HG03045 (cell line): ENCODE data around the gene KCNQ1.

Experiments used
- ATAC-seq: cut with Tn5 transposase; IDR thresholded peaks from one replicate; pipeline ENCODE4 v1.9.1; 2021; ENCODE audit warnings: mild to moderate bottlenecking, moderate library complexity; ENCODE audit not compliant: unreplicated experiment

The KCNQ1 gene

DNA sequence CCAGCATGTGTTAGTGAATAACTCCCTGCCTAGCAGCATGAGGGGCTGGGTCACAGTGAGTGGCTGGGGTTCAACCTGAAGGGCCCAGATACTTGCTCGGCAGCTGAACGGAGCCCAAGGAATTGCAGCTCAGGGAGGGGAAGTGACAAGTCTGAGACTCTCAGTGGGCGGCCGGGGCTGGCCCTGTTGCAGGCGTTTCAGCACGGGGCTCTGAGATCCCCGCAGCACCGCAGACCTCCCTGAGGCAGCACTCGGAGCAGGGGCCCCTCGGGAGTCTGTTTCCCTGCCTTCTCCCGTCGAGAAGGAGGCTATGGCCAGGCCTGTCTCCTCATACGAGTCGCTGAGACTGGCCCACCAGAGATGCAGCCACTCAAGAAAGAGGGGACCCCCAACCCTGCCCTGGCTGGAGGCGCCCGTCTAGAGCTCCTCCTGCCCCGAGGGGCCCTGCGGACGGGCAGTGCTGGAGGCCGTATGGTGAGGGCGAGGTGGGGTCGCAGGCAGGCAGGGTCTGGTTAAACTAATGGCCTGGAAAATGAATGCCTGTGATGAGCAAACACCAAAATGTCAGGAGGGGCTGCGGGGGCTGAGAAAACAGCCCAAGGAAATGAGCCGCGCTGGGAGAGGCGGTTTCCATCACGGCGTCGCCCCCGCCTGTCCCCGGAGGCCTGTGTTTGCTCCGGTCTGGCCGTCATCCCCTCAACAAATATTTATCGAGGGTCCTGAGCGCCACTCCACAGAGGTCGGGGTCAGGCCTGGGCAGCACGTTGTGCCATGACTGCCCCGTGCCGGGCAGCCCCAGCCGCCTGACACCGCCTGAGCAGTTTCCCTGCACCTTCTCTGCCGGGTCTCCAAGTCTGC is 35.0 kb upstream of the KCNQ1 start:
- no peak for ATAC-seq

DNA sequence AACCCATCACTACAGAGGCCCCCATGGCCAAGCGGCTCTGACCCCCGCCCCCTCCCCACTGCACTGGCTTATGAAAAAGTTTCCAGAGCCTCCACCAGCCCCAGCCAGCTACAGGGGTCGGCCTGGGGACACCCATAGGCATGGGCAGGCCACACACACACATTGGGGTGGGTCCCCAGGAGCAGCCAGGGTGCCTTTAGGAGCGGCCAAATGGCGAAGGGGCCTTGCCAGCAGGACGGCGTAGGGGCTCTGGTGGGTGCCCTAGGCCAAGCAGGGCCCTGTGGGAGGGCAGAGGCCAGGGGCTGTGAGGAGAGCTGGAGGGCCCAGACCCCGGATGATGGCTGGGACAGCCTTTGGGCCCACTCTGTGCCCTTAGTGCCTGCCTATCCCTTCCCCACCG is 34.2 kb upstream of the KCNQ1 start:
- no peak for ATAC-seq

DNA sequence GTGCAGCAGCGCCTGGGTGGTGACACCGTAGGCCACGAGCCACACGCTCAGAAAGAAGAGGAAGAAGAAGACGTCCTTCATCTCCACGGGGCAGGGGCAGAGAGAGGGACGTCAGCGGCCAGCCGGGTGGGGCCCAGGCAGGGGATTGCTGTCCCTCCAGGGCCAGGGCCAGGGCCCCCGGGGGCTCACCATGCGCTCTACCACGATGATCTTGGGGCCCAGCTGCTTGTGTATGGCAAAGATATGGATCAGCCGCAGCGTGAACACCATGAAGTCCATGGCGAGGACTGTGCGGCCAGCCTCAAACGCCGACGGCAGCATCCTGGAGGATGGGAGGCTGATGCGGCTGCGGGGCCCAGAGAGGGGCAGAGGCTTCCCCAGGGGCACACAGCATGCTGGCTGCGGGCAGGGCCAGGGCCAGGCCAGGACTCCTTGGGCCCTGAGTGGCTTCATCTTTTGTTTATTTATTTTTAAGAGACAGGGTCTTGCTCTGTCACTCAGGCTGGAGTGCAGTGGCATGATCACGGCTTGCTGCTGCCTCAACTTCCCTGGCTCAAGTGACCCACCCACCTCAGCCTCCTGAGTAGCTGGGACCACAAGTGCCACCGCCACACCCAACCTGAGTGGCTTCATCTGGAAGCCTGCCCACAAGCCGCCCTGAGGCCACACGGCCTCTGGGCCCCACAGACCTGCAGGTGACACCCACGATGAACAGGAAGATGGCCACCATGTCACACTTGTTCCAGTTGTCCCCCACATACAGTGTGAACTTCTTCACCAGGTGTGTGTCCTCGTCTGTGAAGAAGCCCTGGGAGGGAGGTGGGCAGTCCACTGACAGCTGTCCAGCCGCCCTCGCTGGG is 33.1 kb upstream of the KCNQ1 start:
- no peak for ATAC-seq

DNA sequence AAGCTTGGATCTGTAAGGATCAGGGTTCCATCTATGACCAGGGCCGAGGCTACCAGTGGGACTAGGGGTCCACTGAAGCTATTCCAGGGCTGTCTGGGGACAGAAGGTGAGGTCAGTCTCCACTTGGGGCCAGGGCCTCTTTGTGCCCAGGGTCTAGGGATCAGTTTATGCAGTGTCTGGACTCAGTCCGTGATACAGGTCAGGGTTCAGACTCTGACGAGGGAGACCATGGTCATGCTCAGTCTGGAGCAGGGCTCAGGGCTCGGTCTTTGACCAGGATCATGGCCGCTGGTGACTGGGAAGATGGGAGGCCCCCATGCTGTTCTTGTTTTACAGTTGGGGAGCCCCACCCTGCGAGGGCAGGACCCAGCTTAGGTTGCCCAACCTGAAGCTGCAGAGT is 32.5 kb upstream of the KCNQ1 start:
- no peak for ATAC-seq

DNA sequence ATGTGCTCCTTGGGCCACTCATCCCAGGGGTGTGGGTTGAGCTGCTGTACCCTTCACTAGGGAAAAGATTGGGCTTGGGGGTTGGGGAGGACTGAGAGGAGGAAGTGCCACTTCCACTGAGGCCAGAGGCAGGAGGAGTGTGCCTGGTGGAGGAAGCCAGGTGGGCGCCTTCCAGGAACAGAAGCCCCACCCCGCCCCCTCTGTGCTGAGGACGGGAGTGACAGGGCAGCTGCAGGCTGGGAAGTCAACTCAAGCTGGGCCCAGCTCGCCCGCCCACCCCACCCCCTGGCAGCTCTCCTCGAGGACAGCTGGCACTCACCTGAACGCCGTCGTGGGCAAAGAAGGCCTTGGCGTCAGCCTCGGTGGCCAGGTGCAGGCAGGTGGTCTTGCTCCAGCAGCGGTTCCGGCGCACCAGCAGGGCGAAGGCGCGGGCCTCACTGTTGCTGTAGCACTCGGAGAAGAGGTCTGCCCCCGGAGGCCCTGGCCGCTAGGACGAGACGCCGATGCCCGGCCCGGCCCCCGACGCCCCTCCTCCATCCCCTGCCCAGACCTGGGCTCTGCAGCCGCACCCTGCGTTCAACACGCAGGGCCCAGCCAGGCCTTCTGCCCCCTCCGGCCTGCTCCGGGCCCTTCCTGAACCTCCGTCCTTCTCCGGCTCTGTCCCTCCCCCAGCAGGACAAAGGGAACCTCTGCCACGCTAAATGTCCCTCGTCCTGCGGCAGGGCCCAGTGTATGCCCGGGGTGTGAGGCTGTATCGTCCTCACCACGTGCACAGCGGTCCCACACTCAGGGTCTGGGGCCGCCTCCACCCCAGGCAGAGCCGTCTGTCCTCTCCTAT is 30.8 kb upstream of the KCNQ1 start:
- ATAC-seq = no peak

DNA sequence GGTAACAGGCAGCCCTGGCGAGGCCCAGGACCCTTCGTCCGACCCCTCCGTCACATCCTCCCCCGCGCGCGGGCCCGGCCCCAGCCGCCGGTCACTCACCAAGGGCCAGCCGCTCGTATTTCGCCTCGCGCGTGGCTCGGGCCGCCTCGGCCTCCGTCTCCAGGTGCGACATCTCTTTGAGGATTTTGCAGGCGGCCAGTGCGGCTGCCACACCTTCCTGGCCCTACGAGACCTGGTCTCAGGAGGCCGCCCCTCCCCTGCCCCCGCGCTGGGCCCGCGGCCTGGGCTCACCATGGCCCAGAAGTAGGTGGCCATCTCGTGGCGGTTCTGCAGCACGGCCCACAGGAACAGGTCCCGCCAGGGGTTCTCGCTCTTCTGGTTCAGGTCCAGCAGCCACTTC is 30.2 kb upstream of the KCNQ1 start:
- no peak for ATAC-seq

DNA sequence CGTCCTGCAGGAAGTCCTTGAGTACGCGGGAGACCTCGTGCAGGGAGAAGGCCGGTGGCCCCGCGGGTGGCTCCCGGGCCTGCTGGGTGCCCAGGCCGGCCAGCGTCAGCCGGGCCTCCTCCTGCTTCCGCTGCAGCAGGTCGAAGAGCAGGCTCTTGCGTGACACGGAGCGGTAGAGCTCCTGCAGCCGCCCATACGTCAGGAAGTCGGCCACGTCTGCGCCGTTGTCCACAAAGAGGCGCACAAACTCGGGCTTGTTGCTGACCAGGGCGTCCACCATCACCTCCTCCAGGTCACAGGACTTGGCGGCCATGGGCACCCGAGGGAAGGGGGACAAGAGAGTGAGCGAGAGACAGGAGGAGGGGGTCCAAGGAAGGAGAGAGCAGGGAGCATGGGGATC is 29.6 kb upstream of the KCNQ1 start:
- ATAC-seq = no peak

DNA sequence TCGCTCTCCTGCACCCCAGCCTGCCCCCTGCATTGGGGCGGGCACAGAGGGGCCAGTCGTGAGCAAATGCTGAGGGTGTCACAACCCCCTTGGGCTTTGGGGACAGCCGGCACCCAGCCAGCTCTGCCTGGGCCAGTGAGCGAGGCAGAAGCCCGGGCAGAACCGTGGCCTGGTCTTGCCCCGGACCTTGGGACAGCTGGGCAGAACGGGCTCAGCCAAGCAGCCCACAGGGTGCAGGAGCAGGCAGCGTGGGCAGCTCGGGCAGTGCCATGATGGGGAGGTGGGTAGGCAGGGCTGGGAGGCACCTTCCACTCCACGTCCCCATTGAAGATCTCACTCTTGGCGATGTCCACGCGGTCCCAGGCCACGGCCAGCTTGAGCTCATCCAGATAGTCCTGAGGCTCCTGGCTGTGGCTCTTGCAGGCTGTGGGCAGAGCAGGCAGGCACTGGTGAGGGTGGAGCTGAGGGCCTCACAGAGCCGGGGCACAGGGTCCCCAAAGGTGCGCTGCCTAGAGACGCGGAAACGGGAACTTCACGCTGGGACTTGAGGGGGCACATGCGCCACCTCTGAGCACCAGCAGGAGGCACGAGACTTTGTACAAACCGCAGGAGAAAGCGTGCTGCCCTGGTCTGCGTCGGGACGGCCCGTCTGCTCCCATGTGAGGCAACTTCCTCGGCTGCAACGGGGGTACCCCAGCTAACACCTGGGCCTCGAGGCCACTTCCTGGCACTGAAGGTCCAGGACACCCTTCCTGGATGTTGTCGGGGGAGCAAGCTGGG is 29.0 kb upstream of the KCNQ1 start:
- no peak for ATAC-seq

DNA sequence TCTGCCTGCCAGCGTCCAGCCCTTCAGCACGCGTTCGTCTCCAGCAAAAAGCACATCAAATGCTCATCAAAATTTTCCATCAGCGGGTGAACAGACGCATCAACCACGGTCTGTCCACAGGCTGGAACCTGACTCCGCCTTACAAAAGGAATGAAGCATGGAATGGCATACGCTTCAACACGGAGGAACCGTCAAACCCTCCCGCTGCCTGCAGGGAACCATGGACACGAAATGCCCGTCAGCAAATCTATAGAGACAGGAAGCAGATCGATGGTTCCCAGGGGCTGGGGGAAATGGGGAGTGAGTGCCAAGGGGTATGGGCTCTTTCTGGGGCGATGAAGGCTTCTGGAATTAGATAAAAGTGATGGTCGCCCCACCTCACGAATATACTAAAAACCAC is 28.0 kb upstream of the KCNQ1 start:
- ATAC-seq = no peak

DNA sequence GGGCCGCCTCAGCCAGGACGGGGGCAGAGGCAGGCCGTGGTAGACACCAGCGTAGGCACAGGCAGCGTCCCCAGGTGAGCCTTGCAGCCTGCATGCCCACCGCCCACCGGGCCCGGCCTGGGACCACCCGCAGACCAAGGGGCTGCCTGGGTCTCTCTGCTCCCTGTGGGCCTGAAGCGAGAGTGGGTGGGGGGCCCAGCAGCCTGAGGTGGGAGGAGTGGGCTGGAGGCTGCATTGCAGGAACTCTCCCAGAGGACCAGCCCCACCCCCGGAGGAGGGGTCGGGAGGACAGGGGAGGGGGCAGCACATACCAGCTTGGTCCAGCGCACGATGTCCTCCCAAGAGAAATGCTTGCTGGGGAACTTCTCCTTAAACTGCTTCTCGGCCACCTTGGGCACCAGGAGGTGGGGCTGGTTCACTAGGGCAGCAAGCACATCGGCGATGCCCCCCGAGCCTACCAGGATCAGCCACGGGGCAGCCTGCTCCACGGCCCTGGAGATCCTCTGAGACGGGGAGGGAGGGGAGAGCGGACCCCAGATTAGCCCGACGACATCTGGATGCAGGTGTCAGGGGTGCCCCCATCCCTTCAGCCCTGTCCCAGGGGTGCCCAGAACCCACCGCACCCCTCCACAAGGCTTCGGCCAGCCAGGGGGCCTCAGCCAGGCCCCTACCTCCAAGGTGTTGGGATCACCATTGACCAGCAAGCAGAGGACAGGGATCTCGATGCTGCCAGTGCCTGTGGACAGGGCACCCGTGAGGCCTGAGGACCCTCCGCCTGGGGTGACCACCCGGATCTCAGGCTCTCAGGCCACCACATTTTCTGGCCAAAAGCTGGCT is 26.7 kb upstream of the KCNQ1 start:
- no peak for ATAC-seq

DNA sequence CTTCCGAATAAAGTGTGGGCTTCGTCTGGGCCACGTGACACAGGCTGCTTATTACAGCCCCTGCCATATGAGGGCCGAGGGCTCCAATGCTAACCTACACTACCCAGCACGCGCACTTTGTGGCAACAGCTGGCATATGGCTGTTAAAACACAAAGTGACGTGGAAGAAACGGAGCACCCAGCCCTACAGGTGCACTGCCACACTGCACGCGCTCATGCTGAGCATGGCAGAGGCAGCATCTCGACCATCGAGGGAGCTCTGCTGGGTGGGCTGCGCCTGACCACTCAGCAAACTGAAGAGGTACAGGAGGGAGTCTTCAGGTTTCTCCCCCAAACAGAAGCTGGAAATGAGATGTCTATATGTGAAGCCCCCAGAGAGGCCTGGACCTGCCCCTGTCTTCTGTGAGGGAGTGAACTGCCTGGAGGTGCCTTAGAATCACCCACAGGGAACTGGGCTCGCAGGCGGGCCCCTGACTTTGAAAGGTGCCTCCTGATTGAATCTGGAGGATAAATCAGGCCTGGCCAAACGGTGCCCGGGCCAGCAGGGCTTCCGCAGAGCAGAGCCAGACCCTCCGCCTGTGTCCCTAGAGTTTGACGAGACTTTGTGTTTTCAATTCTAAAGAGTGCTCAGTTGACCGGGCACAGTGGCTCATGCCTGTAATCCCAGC is 26.0 kb upstream of the KCNQ1 start:
- no peak for ATAC-seq

DNA sequence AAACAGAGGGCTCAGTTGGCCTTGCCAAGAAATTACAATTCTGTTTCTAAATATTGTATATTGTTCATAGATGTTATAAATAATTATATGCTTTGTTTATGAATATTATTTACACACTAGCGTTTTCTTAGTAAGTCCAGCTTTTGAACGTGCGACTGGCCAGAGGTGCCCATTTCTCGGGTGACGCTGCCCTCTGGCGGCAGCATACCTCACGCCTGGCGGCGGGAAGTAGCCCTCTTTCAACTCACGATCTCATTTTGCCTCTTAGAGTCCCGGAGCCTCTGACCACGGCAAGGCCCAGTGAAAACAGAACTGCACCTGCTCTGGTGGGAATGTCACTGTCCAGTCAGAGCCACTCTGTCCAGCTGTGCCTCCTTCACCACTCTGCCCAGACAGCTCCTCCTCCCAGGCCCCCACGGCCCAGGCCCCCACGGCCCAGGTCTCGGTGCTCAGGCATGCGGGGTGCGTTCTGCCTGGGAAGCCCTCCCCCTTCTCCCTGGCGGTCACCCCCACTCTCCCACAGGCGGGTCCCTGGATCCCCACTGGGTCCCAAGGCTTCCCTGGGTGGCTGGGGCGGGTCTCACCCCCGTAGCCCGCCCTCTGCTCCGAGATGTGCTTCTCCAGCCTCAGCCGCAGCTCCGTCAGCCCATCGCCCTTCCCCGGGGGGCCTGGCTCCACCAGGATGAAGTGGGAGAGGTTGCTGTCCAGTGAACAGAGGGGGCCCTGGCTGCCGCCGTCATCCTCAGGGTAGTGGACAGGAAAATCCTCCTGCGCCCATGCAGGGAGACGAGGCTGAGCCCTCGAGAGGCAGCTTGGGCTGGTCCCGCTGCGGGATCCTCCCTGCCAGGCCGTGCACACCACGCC is 24.9 kb upstream of the KCNQ1 start:
- no peak for ATAC-seq

DNA sequence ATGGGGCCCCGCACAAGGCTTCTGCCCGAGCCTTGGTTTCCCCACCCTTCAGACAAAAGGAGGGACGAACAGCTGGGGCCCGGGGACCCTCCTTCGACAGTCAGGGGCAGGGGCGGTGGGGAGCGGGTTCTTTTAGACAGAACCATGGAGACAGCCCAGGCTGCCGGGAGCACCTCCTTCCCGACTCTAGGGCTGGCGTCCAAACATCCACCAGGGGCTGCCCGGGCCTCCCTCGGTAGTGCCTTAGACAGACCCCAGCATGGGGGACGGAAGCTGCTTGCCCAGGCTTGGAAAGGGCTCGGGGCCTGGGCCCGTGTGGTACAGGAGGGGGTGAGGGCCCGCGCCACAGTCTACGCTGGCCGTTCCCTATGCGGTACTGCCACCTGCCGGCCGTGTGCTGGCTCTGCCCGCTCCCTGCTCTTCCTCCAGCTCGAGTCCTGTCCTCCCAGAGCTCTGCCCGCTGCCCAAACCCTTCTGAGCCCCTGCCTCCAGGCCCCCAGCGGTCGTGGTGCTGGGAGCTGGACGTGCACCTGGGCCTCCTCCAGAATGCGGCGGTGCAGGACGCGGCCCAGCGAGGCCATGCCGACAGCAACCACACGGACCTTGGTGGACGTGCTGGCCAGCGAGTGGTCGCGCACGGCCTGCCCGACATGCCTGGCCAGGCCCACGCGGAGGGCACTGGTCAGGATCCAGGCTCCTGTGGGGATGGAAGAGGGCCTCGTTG is 24.1 kb upstream of the KCNQ1 start:
- ATAC-seq = peak; percentile 54

DNA sequence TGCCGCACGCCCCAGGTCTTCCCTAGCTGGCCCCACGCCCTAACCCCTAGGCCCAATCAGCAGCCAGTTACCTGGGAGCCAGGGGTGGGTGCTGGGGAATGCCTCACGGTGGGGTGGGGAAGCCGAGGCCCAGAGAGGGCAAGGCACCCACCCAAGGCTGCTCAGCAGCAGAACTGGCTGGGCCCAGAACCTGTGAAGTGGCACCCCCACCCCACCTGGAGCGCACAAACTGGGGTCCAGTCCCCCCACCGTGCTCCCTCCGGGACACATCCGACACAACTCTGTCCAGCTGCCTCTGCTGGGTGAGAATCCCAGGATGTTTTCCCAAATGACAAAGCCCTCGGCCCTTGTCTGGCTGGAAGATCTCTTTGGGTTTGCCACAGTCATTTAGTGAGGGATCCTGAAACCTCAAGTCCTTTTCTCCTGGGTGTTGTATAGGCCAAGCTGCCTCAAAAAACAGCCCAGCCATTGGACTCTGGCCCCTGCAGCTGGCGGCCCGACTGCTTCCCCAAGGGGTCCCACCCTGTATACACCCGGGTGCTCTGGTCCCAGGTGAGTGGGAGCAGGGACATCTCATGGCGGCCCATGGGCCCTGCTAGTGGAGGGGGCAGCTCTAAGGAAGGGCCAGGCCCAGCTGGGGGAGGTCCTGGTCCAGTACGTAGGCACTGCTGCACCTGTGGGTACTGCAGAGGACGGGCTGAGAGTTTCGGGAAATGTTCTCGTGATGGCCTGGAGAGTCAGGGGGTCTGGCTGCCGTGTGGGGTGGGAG is 23.4 kb upstream of the KCNQ1 start:
- ATAC-seq = no peak

DNA sequence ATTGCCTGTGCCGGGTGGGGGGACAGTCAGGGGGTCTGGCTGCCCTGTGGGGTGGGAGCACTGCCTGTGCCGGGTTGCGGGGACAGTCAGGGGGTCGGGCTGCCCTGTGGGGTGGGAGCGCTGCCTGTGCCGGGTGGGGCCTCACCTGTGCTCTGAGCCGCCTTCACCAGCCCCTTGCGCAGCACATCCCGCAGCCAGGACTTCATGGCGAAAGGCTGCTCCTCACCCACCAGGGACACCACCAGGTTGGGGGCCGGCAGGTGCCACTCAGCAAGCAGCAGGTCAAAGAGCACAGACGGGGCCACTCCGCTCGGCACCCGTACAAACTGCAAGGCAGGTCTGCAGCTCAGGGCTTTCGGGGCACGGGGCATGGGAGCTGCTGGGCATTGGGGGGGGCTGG is 22.8 kb upstream of the KCNQ1 start:
- no peak for ATAC-seq

DNA sequence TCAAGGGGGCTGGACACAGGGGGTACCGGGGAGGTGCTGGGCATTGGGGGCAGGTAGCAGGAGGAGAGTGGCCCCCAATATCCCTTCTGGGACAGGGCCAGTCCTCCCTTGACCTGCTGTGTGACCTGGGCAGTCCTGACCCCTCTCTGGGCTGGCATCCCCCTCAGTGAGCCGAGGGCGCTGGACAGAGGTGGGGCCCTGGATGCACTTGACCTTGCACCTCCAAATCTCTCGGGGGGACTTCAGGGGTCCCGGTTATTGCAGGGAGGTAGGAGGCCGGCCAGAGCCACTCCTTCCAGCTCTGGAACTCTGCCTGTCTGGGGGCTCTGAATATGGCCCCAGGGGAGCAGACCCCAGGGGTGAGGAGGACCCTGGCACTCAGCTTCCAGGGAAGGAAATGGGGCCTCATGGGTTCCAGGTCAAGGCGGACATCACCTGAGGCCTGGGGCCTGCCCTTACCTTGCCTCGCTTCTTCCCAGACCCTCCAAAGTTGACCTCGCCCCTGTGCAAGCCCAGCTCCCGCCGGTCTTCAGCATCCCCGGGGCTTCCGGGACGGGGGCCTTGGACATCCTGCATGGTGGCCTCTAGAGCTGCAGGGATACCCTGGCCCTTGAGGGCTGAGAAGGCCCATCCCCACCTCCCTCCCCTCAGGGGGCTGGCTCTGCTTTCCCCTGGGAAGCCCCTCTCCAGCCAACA is 22.2 kb upstream of the KCNQ1 start:
- no peak for ATAC-seq
